DMS 273 (cell line): ENCODE results near the gene ARHGAP5.

Source experiments
- DNase-seq: peaks from one replicate; lab custom pipeline; 2025; ENCODE audit not compliant: unreplicated experiment; lab: John Stamatoyannopoulos, UW

The ARHGAP5 gene

DNA sequence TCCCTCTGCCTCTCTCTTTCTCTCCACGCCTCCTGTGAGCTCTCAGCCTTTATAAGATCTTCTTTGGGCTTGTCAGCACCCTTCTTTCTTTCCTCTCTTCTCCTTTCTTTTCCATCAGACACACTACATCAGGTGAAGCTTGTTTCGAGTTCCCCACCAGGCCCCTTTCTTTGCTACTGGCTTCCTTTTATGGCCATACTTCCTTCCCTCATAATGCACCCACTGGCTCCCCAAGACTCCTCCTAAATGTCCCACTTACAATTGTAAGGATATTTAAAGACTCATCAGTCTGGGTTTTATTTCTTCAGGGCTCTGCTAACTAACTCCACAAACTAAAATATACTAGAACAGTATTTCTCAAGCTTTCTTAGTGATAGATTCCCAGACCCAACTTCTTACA, 129.4 kb downstream of the ARHGAP5 start:
- no peak for DNase-seq

GRCh38 chr14:32208490-32208889, 131.4 kb downstream of the ARHGAP5 start:
- DNase-seq = no peak
